Left renal cortex interstitium (tissue), 4 donors: ENCODE measurements around the gene GALNTL6. TPM values are rescaled to one million over a fixed set of nuclear protein-coding genes. Genes with fewer than 3 reads are reported as not detected.
"Not testable (repeated sequence)": the region's sequence is repeated elsewhere in the genome, so short reads cannot be mapped to it uniquely, and the experiment has no call there.

Source experiments
- DNase-seq, 4 donors: peaks; one replicate each; pipeline ENCODE4 v3.0.0-alpha.2; 2013; ENCODE audit warnings: low read depth in 4 of 4, low spot score in 2 of 4, missing footprints in 1 of 4
- polyA plus RNA-seq, 4 donors: library from polyadenylated mRNA; unstranded; fragments of 120-200 nt; gene quantifications; one replicate each; pipeline ENCODE4 v1.2.1, GENCODE V29; 2013; ENCODE audit not compliant: insufficient read length in 4 of 4

Gene GALNTL6
- polyA plus RNA-seq, 4 donors: 0.46 to 3.3 (median 0.95) TPM

DNA sequence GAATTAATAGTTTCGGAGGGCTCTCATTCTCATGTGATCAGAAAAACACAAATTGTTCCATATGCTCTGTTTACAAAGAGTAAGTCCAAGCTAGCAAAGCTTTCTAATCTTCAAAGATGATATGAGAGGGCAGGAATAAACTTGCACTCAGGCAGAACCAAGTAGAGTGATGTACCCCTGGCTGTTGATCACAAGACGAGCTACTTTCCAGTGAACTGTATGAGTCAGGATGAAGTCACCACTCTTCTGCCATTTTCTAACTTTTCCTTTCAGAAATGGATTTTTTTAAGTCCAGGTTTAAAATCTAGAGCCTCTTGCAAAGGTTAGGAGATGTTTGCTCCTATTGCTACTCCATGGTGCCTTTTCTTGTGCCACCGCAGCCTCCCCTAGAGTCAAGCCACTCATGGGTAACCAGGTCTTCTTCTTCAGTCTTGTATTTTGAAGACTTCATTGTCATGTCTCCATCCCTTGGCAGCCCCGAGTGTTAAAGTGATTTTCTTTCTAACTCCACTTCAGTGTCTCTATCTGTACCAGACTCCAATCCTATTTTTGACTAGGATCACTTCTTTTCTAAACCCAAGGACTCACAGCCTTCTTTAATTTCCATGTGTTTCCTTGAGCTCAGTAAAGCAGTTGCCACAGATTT is 1183.5 kb downstream of the GALNTL6 start:
- DNase-seq: no peak

DNA sequence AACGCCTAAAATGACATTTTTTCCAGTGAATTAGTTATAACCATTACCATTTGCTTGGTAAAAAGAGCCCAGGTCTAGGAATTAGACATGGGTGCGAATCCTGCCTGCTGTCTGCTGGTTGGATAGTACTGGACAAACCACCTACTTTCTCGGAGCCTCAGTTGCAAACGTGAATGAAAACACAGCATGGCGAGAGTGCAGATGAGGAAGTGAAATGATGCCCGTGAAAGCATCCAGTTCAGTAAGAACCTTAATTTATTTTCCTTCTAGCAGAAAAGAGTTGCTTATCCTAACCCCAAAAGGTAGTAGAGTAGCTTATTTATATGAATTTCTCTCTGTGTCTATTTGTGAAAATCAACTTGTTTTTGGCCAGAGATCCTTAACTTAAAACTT is 1184.0 kb downstream of the GALNTL6 start:
- no peak for DNase-seq

- no peak for DNase-seq
Observed at GRCh38 chr4:172997856-172998255, 1184.7 kb downstream of the GALNTL6 start.

GRCh38 chr4:172998527-172999469 is 1185.6 kb downstream of the GALNTL6 start:
- no peak for DNase-seq

DNA sequence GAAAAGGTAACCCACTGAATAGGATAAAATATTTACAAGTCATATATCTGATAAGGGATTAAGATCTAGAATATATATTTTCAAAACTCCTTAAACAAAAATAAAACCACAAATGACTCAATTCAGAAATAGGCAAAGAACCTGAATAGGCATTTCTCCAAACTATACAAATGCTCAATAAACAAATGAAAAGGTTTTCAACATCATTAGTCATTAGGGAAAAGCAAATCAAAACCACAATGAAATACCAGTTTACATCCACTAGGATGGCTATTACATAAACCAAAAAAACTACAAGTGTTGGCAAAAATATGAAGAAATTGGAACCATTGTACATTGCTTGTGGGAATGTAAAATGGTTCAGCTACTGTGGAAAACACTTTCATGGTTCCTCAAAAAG is 1188.4 kb downstream of the GALNTL6 start:
- no peak for DNase-seq

- DNase-seq: no peak
Observed at GRCh38 chr4:173002830-173003561, 1189.8 kb downstream of the GALNTL6 start.

GRCh38 chr4:173005912-173006633 is 1192.9 kb downstream of the GALNTL6 start:
- DNase-seq: no peak

- no peak for DNase-seq
Observed at GRCh38 chr4:173008436-173008835, 1195.2 kb downstream of the GALNTL6 start.

- no peak for DNase-seq
Observed at GRCh38 chr4:173009129-173009823, 1196.1 kb downstream of the GALNTL6 start.

GRCh38 chr4:173012608-173013007 is 1199.4 kb downstream of the GALNTL6 start:
- DNase-seq: no peak

GRCh38 chr4:173013232-173013930 is 1200.2 kb downstream of the GALNTL6 start:
- DNase-seq: peak in 3 of 4 donors; percentile 17 to 36 (median 24)

- no peak for DNase-seq
Observed at GRCh38 chr4:173014113-173014558, 1200.9 kb downstream of the GALNTL6 start.

GRCh38 chr4:173014836-173015235 is 1201.6 kb downstream of the GALNTL6 start:
- no peak for DNase-seq

GRCh38 chr4:173017802-173018201 is 1204.6 kb downstream of the GALNTL6 start:
- no peak for DNase-seq

DNA sequence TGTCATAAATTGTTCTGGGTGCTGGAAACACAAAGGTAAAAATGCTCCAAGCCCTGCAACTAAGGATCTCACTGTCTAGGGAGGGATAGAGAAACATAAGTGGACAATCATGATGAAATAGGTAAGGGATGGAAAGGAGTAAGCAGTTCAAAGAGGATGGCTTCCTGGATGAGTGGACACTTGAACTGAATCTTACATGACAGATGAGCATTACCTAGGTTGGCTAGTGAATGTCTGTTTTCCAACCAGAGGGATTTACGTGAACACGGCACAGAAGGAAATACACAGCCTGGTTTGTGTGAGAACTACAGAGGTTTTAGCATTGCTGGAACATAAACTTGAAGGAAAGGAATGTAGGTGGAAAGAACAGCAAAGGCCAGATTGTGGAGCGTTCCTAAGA is 1205.2 kb downstream of the GALNTL6 start:
- DNase-seq: no peak

- DNase-seq: no peak
Observed at GRCh38 chr4:173019664-173020063, 1206.5 kb downstream of the GALNTL6 start.

GRCh38 chr4:173021746-173022573 is 1208.8 kb downstream of the GALNTL6 start:
- DNase-seq: not testable (repeated sequence)

- DNase-seq: no peak
Observed at GRCh38 chr4:173024203-173024602, 1211.0 kb downstream of the GALNTL6 start.
